GM19452 (cell line): ENCODE results near the gene CEMIP2.
"Not testable (repeated sequence)": the region's sequence is repeated elsewhere in the genome, so short reads cannot be mapped to it uniquely, and the experiment has no call there.

Source experiments
- ATAC-seq: cut with Tn5 transposase; IDR thresholded peaks from one replicate; pipeline ENCODE4 v1.9.1; 2021; ENCODE audit not compliant: unreplicated experiment

The CEMIP2 gene

GRCh38 chr9:71681708-71682272 is 86.5 kb downstream of the CEMIP2 start:
- no peak for ATAC-seq

GRCh38 chr9:71681104-71681707 is 87.1 kb downstream of the CEMIP2 start:
- ATAC-seq, result peak; percentile 47

GRCh38 chr9:71680189-71680980 is 87.9 kb downstream of the CEMIP2 start:
- peak; percentile 43 for ATAC-seq

- no peak for ATAC-seq
These were observed 89.3 kb downstream of the CEMIP2 start for GRCh38 chr9:71678999-71679398.

- no peak for ATAC-seq
These were observed 91.1 kb downstream of the CEMIP2 start for GRCh38 chr9:71677209-71677608.

GRCh38 chr9:71676460-71676859 is 91.9 kb downstream of the CEMIP2 start:
- ATAC-seq, result peak; percentile 47

- ATAC-seq, result no peak
These were observed 92.5 kb downstream of the CEMIP2 start for GRCh38 chr9:71675857-71676165.

GRCh38 chr9:71675105-71675856 is 93.0 kb downstream of the CEMIP2 start:
- no peak for ATAC-seq

- no peak for ATAC-seq
These were observed 95.7 kb downstream of the CEMIP2 start for GRCh38 chr9:71672573-71672972.

GRCh38 chr9:71671289-71671688 is 97.0 kb downstream of the CEMIP2 start:
- no peak for ATAC-seq

GRCh38 chr9:71670121-71670520 is 98.2 kb downstream of the CEMIP2 start:
- ATAC-seq, result no peak

- ATAC-seq, result no peak
These were observed 98.9 kb downstream of the CEMIP2 start for GRCh38 chr9:71669284-71669995.

GRCh38 chr9:71668717-71669116 is 99.6 kb downstream of the CEMIP2 start:
- ATAC-seq, result no peak

GRCh38 chr9:71665247-71665646 is 103.1 kb downstream of the CEMIP2 start:
- no peak for ATAC-seq

- ATAC-seq, result no peak
These were observed 103.7 kb downstream of the CEMIP2 start for GRCh38 chr9:71664566-71664965.

- no peak for ATAC-seq
These were observed 104.3 kb downstream of the CEMIP2 start for GRCh38 chr9:71663931-71664459.

GRCh38 chr9:71663216-71663615 is 105.1 kb downstream of the CEMIP2 start:
- no peak for ATAC-seq

- no peak for ATAC-seq
These were observed 106.2 kb downstream of the CEMIP2 start for GRCh38 chr9:71662082-71662481.

GRCh38 chr9:71657276-71657675 is 111.0 kb downstream of the CEMIP2 start:
- ATAC-seq, result not testable (repeated sequence)

GRCh38 chr9:71656496-71656895 is 111.8 kb downstream of the CEMIP2 start:
- ATAC-seq, result no peak

GRCh38 chr9:71655778-71656177 is 112.5 kb downstream of the CEMIP2 start:
- no peak for ATAC-seq
